PC-9 (cell line): ENCODE measurements around the gene SORCS2.

Experiments used
- EZH2 ChIP-seq: fragments of 200-600 bp; sonication (generic); IDR thresholded peaks from 2 replicates; pipeline ENCODE4 v1.8.0; 2017; ENCODE audit warnings: antibody characterized with exemption, low read depth
- TF ChIP-seq, protein P1 (sequence below): fragments of 200-600 bp; sonication (generic); conservative IDR thresholded peaks from 2 replicates; pipeline ENCODE4 v1.6.1; 2017; ENCODE audit warnings: mixed run types, antibody characterized with exemption, mild to moderate bottlenecking, moderate library complexity

DNA sequence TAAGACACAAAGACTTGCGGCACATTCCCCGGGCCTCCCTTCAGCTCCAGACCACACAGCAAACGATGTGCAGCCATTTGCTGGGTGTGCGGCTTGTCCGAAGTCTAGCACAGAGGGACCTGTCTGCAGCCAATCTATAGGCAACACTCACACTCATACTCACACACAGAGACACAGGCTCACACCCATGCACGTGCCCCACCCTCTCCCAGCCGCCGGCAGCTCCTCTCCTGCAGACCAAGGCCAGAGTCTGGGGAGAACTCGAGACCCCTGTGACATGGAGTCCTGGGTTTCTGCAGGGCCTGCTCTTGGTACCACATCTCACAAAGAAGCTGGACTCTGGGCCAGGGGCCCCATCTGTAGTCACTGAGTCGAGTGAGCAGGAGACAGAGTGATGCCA, 487.8 kb downstream of the SORCS2 start:
- TF ChIP-seq, protein P1, sequence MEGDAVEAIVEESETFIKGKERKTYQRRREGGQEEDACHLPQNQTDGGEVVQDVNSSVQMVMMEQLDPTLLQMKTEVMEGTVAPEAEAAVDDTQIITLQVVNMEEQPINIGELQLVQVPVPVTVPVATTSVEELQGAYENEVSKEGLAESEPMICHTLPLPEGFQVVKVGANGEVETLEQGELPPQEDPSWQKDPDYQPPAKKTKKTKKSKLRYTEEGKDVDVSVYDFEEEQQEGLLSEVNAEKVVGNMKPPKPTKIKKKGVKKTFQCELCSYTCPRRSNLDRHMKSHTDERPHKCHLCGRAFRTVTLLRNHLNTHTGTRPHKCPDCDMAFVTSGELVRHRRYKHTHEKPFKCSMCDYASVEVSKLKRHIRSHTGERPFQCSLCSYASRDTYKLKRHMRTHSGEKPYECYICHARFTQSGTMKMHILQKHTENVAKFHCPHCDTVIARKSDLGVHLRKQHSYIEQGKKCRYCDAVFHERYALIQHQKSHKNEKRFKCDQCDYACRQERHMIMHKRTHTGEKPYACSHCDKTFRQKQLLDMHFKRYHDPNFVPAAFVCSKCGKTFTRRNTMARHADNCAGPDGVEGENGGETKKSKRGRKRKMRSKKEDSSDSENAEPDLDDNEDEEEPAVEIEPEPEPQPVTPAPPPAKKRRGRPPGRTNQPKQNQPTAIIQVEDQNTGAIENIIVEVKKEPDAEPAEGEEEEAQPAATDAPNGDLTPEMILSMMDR = no peak
- TF ChIP-seq EZH2 = no peak
